HG03066 (cell line): ENCODE measurements around the gene NATD1.

Experiments
- ATAC-seq: cut with Tn5 transposase; IDR thresholded peaks from one replicate; pipeline ENCODE4 v1.9.1; 2021; ENCODE audit warnings: low read depth; ENCODE audit not compliant: unreplicated experiment

NATD1 gene

DNA sequence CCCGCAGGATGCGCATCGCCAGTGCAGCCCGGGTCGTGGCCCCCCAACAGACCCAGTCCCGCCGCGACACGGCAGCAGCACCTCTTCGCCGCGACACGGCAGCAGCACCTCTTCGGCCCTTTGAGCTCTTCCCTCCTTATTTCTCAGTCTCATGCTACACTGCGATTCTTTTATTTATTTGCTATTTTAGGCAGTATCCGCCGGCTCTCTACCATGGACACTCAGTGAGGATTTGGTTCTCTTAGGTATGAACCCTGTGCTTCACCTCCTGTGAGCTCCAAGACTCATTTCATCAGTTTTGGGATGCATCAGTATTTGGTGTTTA lies 23.0 kb upstream of the NATD1 start:
- ATAC-seq = no peak

DNA sequence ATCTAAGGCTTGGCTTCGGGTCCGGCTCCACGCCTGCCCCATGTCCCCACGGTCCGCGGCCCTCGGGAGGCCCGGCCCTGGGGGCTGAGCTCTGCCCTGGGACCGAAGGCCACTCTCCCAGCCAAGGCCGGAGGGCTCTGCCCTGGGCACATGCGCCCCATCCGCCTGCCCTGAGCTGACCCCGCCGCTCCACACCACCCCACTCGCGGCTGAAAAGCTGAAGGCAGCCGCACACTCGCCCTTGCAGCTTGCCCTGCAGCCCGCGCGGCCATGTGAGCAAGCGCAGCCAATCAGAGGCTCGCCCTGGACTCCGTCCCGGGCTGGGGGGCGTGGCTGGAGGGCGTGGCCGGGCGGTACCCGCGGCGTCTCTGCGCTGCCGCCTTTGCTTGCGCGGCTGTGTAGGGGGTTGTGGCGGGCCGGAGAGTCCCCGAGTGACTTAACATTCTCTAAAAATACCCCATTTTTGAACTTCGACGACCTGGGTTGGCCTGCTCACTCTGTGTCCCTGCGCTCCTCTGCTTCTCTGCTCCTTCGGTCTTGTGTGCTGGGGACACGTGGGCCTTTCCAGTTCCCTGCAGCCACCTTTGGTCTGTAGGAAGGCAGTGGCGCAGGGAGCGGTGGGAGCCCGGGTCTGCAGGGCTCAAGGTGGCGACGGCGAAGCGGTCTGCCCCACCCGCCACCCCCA lies 22.5 kb upstream of the NATD1 start:
- ATAC-seq = peak; percentile 91

DNA sequence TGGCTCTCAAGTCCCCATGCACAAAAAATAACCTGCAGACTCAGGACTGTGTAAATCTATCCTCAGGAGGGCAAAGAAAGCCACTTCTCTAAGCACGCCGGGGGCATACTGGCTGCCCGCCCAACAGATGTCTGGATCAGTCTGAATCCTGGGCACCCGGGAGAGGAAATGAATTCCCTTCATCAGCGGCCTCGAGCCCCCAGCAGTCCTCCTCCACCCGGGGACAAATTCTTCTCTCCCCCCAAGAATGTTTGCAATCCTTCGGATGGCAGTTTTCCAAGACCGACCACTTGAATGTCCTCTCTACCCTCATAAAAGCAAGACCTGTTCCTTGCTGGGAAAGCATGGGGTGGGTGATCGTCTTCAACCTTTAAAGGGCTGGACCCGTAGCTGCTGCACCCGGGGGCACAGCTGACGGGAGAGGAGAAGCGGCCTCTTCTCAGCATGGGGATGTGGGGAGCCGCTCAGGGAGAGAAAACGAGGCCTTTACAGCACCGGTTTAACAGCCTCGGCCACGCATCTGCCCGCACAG lies 21.9 kb upstream of the NATD1 start:
- no peak for ATAC-seq

DNA sequence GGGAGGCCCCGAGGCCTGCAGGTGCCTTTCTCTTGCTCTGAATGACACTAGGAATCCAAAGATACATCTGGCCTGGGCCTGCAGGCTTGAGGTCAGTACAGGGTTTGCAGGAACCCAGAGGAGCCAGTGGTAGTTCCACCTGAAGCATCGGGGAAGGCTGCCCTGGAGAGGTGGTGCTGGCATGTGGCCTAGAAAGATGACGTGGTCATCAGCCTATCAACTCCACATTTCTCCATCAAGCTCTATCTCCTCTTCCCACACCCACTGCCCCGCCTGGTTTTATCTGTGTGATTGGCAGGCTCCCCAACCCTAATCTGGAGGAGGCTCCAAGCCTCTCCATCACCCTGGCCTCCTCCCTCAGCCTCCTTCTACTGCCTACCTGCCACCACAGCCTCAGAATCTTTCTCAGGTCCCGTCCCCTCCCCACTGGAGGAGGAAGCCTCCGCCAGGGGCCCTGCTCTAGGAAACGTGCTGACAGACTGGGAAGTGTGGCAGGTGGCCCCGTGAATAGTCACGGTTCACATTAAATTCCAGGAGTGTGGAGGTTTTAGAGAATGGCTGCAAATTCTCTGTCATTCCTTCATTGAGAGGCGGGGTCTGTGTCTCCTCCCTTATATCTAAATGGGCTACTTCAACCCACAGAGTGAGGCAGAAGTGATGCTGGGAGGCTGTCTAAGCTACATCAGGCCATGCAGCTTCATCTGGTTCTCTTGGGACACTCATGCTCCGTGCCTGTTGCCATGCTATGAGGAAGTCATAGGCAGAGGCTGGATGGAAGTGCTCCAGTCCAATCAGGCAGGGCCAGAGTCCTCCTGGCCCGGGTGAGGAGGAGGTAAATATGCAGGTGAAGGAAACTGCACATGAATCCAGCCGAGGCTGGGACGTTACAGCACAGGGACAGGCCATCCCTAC lies 19.9 kb upstream of the NATD1 start:
- ATAC-seq = no peak

DNA sequence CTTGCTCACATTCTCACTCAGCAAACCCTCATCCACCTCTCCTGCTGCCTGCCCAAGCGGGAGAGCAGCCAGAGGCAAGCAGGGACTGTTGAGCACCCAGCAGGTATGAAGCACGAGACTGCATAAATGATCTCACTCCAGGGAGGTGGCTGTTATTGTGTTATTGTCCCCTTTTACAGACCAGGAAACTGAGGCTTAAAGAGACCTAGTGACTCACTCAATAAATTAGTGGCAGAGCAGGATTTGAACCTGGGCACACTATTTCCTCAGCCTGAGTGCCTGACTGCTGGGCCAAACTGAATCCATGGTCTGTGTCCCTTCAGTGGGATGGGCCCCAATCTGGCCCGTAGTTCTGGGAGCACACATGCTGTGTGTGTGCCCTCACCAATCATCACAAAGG lies 19.0 kb upstream of the NATD1 start:
- no peak for ATAC-seq

DNA sequence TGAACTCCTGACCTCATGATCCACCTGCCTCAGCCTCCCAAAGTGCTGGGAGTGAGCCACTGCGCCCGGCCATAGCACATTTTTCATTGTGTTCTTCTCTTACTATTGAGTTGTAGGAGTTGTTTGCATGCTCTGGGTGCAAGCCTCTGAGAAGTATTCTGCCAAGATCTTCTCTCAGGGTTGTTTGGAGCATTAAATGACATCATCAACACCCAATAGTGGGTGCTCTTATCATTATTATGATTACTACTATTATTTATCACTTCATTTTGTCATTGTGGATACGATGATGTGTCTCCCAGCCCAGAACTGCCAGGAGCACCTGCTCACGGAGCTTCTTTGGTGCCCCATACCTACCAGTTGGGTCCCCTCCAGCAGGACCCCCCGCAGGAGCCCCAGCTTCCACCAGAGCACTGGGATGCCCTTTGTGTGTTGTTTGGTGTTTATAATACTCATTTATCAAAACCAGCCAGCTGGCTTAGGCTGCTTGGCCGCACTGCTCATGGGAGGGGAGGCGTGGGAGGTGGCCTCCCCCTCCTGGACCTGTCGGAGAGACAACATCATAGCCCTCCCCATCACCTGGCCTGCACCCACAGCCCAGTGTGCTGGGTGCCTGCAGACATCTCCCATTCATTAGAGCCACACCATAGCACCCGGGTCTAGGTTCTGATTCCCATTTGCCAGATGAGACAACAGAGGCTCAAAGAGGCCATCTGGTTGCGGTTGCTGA lies 18.4 kb upstream of the NATD1 start:
- ATAC-seq = no peak

DNA sequence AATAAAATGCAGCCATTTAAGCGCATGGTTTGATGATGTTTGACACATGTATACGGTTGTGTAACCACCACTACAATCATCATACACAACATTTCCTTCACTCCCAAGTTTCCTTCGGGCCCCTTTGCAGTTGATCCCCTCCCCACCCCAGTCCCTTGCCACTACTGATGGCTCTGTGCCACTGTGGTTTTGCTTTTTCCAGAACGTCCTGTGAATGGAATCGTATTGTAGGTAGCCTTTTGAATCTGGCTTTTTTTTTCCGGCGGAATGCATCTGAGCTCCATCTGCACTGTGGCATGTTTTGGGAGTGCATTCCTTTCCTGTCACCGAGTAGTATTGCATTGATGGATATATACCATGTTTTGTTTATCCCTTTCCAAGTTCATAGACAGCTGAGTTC lies 16.2 kb upstream of the NATD1 start:
- no peak for ATAC-seq

DNA sequence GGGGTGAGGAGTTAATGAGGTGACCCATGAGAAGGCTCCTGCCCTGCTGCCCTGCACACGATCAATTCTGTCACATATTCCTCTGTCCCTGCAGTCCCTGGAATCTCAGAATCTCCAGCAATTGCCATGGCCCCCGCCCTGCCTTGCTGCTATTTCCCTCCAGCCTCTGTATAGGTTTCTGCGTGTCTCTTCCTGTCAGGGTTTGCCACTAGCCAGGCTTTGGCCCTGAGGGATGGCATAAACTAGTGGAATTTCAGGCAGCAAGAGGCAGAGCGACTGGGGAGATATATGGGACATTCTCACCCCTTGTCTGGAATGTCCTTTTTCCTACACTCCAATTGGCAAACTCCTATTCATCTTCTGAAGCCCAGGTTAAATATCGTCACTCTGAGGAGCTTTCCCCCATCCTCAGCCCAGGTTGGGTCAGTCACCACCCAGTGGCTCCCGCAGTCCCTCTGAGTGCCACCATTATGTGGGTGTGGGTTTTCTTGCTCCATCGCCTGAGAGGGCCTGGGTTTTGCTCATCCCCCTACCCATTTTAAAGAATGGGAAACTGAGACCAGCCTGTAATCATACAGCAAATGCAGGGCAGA lies 15.5 kb upstream of the NATD1 start:
- ATAC-seq = no peak

DNA sequence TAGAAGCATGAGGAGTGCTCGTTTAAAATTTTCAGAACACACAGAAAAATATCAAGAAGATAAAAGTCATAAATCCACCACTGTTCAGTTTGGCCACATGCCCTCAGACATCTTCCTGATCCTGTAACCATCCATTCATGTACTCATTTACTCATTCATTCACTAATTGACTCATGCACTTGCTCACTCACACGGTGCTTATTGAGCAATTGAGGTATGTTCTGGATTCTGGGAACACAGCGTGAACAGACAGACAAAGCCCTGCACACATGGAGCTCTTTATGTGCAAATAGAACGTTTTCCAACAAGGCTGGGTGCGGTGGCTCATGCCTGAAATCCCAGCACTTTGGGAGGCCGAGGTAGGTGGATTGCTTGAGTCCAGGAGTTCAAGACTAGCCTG lies 10.2 kb upstream of the NATD1 start:
- ATAC-seq = no peak

DNA sequence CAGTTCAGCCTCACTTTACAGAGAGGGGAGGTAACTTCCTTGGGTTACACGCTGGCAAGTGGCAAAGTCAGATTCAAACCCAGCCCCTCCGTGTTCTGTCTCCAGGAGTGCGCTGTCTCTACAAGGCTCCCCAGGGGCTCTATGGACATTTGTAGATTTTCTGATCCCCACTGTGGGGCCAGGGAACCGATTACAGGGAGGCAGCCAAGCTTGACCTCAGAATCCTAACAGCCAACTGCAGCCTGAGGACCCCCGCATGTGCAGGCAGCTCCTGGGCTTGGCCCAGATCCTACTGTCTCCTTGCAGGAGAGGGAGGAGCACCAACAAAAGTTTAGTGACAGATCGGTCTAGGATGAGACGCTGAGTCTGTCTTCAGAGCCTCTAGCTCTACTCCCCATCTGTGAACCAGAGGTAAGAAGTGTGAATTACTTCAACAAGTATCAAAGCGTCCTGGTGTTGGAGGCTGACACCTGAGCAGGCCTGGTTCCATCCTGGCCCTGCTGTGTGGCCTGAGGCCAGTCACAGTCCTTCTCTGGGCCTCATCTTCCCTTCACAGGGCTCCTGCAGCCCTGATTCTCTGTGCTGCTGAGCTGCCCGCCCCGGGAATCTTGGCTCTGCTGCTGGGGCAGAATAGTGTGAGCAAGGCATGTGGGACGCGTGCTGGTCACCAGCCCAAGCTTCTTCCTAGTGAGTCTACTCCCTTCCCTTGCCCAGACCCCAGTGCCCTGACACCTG lies 9.2 kb upstream of the NATD1 start:
- no peak for ATAC-seq

DNA sequence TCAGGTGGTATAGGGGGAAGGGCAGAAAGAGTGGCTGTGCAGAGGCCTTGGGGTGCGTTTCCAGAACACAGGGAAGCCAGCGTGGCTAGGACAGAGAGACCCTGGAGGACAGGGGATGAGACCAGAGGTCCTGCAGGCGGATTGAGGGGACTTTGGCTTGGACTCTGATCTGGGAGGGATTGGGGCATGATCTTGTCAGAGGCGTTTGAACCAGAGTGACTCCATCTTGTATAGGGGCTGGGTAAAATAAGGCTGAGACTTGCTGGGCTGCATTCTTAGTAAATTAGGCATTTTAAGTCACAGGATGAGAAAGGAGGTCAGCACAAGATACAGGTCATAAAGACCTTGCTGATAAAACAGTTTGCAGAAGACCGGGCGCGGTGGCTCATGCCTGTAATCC lies 5.4 kb upstream of the NATD1 start:
- ATAC-seq = no peak

DNA sequence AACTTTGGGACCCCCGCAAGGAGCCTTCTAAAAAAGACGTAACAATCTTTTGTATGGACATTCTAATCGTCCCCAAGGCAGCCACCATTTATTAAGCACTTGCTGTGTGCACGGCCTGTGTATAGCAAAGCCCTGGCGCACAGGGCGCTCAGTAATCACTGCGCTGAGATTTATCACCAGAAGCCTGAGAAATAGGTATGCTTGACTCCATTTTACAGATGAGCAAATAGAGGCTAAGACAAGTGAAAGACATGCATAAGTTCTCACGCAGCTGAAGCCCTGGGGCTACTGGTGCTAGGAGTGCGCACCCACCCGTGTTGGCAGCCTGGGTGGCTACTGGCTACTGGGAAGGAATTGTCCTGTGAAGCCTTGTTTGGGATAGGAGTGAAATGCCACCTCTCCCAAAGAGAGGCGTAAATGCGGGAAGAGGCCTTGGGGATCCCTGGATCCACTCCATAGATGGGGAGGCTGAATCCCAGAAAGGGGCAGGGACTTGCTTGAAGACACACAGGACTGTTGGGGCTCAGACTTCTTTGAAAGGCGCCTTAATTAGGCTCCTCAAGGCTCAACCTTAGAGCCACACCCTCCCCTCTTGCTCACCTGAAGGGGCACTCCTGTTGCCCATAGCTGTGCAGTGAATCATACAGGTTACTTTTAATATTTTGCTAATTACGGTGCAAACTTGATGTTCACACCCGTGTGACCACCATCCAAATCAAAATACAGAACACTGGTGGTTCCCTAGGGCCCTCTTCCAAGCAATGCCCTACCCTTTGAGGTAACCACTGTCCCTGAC lies 634 bp upstream of the NATD1 start:
- no peak for ATAC-seq

DNA sequence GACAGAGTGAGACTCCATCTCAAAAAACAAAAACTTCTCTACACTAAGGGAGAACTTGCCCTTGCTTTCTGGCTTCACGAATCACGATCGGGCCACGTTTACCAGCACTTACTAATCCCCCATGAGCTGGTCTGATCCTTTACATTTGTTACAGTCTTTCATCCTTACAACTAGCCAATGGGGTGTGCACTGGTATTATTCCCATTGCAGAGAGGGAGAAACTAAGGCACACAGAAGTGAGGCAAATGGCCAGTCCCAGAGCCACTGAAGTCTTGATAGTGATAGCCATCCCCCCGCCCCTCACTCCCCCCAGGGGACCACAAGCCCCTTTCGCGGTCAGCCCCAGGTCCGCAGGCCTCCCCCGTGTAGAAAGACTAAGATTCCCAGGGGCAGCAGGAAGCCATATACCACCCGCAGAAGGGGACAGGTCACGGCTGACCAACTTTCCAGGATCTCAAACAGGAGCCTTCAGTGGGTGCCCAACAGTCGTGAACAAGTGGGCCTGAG lies 868 bp downstream of the NATD1 start:
- ATAC-seq = no peak

DNA sequence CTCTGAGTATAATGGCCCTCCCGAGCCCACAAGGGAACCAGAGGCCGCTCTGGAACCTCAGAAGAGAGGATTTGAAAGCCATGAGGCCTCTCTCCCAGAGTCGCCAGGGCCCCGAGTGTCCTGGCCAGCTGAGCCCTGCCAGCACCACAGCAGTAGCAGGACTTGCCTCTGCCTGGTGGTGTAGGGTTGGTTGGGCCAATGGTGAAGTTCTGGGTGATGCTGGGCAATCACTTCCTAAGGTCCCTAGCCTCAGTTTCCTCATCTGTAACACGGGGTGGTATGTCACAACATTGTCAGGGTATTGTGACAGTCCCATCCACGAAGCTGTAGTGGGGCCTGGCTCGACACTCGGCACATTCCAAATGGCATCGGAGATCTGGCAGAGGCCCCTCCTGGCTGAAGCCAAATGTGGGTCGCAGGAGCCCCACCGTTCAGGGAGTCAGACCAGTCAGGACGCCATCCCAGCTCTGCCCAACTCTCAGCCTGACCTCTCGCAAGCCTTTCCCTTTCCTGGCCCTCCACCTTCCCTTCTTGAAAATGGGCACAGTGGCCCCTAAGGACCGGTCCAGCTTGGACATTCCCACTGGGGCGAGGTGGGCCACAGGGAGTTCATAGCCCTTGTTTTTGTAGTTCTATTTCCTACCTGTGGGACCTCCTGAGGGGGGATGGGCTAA lies 1.7 kb downstream of the NATD1 start:
- ATAC-seq = no peak

DNA sequence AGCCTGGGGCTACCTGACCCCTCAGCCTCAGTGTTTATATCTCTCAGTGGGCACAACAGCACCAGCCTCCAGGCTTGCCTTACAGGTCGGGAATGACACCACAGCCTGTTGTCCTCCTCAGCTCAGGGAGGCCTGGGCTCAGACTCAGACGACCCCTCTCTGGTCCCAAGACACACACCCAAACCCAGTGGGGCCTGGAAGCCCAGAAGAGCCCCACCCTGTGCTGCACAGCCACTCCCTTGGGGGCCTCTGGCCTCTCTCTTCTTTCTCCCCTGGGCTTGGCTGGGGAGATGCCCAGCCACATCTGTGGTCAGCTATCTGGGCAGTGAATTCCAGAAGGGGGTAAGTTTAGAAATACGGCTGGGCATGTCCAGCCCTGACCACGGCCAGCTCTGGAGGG lies 2.4 kb downstream of the NATD1 start:
- no peak for ATAC-seq

DNA sequence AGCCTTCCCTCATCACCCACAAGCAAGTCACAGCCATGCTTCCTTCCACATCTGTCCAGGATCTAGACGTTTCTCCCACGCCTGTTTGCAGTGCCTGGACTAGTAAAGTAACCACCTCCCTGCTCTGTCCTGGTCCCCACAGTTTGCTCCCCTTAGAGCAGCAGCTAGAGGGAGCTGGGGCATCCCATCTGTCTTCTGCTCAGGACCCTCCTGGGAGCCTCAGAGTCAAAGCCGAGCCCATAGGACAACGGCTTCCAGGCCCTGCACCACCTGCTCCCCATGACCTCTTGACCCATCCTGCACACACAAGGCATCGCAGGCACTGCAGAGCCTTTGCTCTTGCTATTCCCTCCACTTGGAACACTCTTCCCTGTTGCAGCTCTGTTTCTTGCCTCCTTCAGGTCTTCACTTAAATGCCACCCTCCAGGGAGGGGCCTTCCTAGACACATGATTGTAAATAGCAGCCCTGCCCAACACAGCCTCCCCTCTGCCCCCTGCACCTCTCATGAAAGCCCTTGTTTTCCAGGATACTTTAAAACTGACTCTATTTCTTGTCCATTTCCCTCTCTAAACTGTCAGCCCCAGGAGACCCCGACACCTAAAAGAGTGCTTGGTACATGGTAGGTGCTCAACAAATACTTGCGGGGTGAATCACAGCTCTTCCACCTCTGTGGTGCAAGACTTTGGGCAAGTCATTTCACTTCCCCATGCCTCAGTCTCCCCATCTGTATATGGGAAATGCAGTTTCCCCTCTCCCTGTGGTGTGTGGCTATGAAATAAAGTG lies 3.1 kb downstream of the NATD1 start:
- ATAC-seq = no peak

DNA sequence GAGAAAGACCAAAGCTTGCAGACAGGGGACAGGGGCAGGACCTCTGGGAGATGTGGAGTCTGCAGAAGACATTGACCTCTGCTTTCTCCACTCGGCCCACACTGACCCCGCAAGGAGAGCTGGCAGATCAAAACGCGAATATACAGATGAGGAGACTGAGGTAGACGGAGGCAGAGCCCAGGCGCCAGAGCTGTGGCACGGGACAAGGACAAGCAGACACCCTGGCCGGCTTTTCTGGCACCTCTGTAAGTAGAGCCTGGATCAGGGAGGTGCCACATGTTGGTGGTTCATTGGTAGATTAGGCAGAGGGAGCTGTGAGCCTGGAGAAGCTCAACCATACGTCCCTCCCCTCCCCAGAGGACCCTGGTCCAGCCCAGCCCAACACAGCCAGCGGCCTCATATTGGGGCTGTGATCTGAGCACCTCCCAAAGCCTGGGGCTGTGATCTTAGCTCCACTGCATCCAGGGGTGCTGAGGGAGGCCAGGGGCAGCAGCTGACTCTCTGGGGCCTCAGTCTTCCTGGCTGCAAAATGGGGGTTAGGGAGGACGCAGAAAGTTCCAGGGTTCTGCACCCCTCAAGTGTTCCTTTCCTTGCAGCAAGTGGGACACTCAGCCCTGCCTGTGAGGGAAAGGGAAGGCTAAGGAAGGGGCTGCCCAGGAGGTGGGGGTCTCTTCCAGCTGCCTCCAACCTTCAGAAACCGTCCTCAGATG lies 4.0 kb downstream of the NATD1 start:
- no peak for ATAC-seq
